WTC11 (cell line): ENCODE measurements around the gene STKLD1. TPM values are rescaled to one million over a fixed set of nuclear protein-coding genes. Genes with fewer than 3 reads are reported as not detected.

Source experiments
- ATAC-seq: fragments of 200-7000 bp; cut with Tn5 transposase; 2 replicates; pipeline ENCODE4 v1.10.0; 2021; ENCODE audit warnings: mild to moderate bottlenecking, moderate library complexity
- CTCF ChIA-PET: fragments of 300-600 bp; sonication (Branson Sonifier 250); formaldehyde crosslinking; loops from one replicate; lab custom pipeline; 2021; ENCODE audit warnings: antibody characterized with exemption; lab: Charles Lee
- POLR2A ChIA-PET: fragments of 350-600 bp; sonication (Branson Sonifier 250); formaldehyde crosslinking; loops from one replicate; lab custom pipeline; 2021; ENCODE audit warnings: antibody characterized with exemption; lab: Charles Lee
- DNase-seq: peaks from one replicate; pipeline ENCODE4 v3.0.0; 2021; ENCODE audit warnings: low spot score
- H3K27ac Mint-ChIP-seq: 2 replicates; pipeline ENCODE4 v1.8.0; 2021; ENCODE audit warnings: mixed read lengths
- H3K27me3 Mint-ChIP-seq: 2 replicates; pipeline ENCODE4 v1.8.0; 2021; ENCODE audit warnings: low read depth, mild to moderate bottlenecking, moderate library complexity, mixed read lengths
- H3K36me3 Mint-ChIP-seq: 2 replicates; pipeline ENCODE4 v1.8.0; 2021; ENCODE audit warnings: mixed read lengths
- H3K4me1 Mint-ChIP-seq: 2 replicates; pipeline ENCODE4 v1.8.0; 2022; ENCODE audit warnings: mixed read lengths
- H3K4me3 Mint-ChIP-seq: 2 replicates; pipeline ENCODE4 v1.8.0; 2021; ENCODE audit warnings: mild to moderate bottlenecking, moderate library complexity, mixed read lengths
- H3K9me3 Mint-ChIP-seq: 2 replicates; pipeline ENCODE4 v1.8.0; 2021; ENCODE audit warnings: mixed read lengths
- ARID4B ChIP-seq: sonication (generic); formaldehyde crosslinking; IDR thresholded peaks from 2 replicates; pipeline ENCODE4 v1.8.0; 2023; ENCODE audit warnings: missing genetic modification reagents, mild to moderate bottlenecking, borderline replicate concordance
- ERG ChIP-seq: fragments of 250-450 bp; sonication (Bioruptor Pico); IDR thresholded peaks from 2 replicates; pipeline ENCODE4 v1.8.0; 2021; ENCODE audit warnings: mild to moderate bottlenecking
- ESRRA ChIP-seq: sonication (generic); formaldehyde crosslinking; IDR thresholded peaks from 2 replicates; pipeline ENCODE4 v1.8.1; 2022; ENCODE audit warnings: mild to moderate bottlenecking, missing genetic modification reagents, borderline replicate concordance
- ETV6 ChIP-seq: sonication (generic); formaldehyde crosslinking; IDR thresholded peaks from 2 replicates; pipeline ENCODE4 v1.8.1; 2022; ENCODE audit warnings: mild to moderate bottlenecking, missing genetic modification reagents
- SMAD3 ChIP-seq: sonication (generic); formaldehyde crosslinking; IDR thresholded peaks from 2 replicates; pipeline ENCODE4 v1.8.0; 2022; ENCODE audit warnings: missing genetic modification reagents, mild to moderate bottlenecking, borderline replicate concordance
- SOX15 ChIP-seq: fragments of 250-450 bp; sonication (Bioruptor Pico); IDR thresholded peaks from 2 replicates; pipeline ENCODE4 v1.9.0; 2021; ENCODE audit warnings: mild to moderate bottlenecking
- TEAD4 ChIP-seq: sonication (generic); formaldehyde crosslinking; IDR thresholded peaks from 2 replicates; pipeline ENCODE4 v1.8.0; 2022; ENCODE audit warnings: mild to moderate bottlenecking, missing genetic modification reagents
- ZNF396 ChIP-seq: fragments of 250-450 bp; sonication (Bioruptor Pico); IDR thresholded peaks from 2 replicates; pipeline ENCODE4 v1.8.0; 2021; ENCODE audit warnings: mild to moderate bottlenecking, moderate library complexity, borderline replicate concordance
- ZNF416 ChIP-seq: fragments of 250-450 bp; sonication (Bioruptor Pico); IDR thresholded peaks from 2 replicates; pipeline ENCODE4 v1.9.0; 2021; ENCODE audit warnings: mild to moderate bottlenecking, inconsistent platforms
- total RNA-seq: library from RNA; stranded (reverse); gene quantifications from 3 replicates; pipeline ENCODE4 v1.2.3, GENCODE V29; 2021
- TF ChIP-seq, protein P1 (sequence below): sonication (generic); formaldehyde crosslinking; IDR thresholded peaks from 2 replicates; pipeline ENCODE4 v1.8.0; 2023; ENCODE audit warnings: mild to moderate bottlenecking, missing genetic modification reagents
- TF ChIP-seq, protein P2 (sequence below): fragments of 250-450 bp; sonication (Bioruptor Pico); IDR thresholded peaks from 2 replicates; pipeline ENCODE4 v1.9.0; 2021; ENCODE audit warnings: mild to moderate bottlenecking
- TF ChIP-seq, protein P3 (sequence below): fragments of 250-450 bp; sonication (Bioruptor Pico); conservative IDR thresholded peaks from 2 replicates; pipeline ENCODE4 v1.9.0; 2021; ENCODE audit warnings: mild to moderate bottlenecking

The STKLD1 gene
- total RNA-seq, 1 experiment from 2014 or later: 0.98 TPM

DNA sequence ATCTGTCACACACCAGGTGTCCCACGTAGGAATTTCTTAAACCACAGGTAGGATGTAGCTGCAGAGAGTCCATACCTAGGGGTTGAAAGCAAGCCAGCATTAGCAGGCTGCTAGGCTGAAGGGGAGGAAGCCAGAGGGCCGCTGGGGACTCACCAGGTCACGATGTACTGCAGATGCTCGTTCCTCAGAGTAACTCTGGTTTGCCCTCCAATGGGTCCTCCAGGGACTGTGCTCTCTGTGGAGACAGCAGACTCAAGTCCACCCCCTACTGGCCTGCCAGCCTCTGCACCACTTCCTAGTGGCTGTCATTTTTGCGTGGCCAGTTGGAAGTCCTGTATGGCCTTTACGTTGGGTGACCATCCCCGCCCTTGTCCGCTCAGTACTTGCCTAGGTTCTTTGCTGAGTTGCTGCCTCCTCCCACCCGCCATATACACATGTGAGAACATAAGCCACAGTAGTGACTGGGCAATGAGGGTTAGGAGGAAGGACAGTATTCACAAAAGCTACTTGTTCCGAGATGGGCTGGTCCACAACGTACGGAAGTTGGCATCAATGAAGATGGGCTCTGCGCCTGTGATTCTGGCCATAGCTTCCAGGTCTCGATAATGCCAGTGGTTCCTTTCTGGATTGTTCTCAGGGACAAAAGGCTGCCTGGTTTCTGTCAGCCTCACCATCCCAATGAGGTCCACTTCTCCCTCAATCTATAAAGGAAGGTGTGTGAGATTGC is 24.1 kb upstream of the STKLD1 start (continued):
- TF ChIP-seq ZNF396 (CRISPR knock-in tag) (no peak), TEAD4 (CRISPR knock-in tag) (no peak), ZNF416 (CRISPR knock-in tag) (peak; percentile 59), ETV6 (CRISPR knock-in tag) (0 out of 2 replicates have a peak, but pooled peaks have one; percentile 26), SOX15 (no peak)
- TF ChIP-seq, protein P1, sequence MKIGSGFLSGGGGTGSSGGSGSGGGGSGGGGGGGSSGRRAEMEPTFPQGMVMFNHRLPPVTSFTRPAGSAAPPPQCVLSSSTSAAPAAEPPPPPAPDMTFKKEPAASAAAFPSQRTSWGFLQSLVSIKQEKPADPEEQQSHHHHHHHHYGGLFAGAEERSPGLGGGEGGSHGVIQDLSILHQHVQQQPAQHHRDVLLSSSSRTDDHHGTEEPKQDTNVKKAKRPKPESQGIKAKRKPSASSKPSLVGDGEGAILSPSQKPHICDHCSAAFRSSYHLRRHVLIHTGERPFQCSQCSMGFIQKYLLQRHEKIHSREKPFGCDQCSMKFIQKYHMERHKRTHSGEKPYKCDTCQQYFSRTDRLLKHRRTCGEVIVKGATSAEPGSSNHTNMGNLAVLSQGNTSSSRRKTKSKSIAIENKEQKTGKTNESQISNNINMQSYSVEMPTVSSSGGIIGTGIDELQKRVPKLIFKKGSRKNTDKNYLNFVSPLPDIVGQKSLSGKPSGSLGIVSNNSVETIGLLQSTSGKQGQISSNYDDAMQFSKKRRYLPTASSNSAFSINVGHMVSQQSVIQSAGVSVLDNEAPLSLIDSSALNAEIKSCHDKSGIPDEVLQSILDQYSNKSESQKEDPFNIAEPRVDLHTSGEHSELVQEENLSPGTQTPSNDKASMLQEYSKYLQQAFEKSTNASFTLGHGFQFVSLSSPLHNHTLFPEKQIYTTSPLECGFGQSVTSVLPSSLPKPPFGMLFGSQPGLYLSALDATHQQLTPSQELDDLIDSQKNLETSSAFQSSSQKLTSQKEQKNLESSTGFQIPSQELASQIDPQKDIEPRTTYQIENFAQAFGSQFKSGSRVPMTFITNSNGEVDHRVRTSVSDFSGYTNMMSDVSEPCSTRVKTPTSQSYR: 0 out of 2 replicates have a peak, but pooled peaks have one; percentile 43
- TF ChIP-seq, protein P2, sequence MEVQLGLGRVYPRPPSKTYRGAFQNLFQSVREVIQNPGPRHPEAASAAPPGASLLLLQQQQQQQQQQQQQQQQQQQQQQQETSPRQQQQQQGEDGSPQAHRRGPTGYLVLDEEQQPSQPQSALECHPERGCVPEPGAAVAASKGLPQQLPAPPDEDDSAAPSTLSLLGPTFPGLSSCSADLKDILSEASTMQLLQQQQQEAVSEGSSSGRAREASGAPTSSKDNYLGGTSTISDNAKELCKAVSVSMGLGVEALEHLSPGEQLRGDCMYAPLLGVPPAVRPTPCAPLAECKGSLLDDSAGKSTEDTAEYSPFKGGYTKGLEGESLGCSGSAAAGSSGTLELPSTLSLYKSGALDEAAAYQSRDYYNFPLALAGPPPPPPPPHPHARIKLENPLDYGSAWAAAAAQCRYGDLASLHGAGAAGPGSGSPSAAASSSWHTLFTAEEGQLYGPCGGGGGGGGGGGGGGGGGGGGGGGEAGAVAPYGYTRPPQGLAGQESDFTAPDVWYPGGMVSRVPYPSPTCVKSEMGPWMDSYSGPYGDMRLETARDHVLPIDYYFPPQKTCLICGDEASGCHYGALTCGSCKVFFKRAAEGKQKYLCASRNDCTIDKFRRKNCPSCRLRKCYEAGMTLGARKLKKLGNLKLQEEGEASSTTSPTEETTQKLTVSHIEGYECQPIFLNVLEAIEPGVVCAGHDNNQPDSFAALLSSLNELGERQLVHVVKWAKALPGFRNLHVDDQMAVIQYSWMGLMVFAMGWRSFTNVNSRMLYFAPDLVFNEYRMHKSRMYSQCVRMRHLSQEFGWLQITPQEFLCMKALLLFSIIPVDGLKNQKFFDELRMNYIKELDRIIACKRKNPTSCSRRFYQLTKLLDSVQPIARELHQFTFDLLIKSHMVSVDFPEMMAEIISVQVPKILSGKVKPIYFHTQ (CRISPR knock-in tag): peak; percentile 38

DNA sequence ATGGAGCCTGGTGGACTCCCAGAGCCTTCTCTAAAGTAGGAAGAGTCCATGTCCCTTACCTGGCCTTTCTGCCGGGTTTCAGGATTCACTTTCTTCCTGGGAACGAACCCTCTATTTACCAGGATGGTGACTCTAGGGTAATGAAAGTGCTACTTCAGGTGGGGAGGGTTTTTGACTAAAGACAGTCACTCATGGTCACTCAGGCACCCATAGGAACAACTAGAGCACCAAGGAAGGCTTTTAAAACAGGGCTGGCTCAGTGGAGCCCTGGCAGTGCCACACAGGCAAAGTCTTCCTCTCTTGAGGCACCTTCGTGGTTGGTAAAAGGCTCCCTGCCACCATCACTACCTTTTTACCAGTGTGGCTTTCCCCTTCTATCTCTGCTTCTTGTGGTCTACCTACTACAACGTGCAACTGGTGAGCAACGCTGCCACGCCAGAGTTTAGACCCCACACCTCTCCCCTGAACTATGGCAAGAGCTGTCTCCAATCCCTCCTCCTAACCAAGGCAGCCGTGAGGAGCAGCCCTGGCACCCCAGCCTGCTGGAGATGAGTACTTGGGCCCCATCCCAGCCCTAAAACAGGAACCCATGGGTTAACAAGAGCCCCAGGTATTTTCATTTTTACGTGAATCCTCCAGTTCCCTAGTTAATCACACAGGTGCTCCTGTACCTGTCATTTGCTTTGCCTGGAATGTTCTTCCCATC is 23.4 kb upstream of the STKLD1 start:
- ATAC-seq: no peak
- H3K27ac Mint-ChIP-seq: peak overlapping the region; percentile 32
- TF ChIP-seq ERG (CRISPR knock-in tag) (peak; percentile 64; the same call in 1 of the 2 replicates), SMAD3 (CRISPR knock-in tag) (0 out of 2 replicates have a peak, but pooled peaks have one; percentile 24), ESRRA (no peak)
- TF ChIP-seq, protein P3, sequence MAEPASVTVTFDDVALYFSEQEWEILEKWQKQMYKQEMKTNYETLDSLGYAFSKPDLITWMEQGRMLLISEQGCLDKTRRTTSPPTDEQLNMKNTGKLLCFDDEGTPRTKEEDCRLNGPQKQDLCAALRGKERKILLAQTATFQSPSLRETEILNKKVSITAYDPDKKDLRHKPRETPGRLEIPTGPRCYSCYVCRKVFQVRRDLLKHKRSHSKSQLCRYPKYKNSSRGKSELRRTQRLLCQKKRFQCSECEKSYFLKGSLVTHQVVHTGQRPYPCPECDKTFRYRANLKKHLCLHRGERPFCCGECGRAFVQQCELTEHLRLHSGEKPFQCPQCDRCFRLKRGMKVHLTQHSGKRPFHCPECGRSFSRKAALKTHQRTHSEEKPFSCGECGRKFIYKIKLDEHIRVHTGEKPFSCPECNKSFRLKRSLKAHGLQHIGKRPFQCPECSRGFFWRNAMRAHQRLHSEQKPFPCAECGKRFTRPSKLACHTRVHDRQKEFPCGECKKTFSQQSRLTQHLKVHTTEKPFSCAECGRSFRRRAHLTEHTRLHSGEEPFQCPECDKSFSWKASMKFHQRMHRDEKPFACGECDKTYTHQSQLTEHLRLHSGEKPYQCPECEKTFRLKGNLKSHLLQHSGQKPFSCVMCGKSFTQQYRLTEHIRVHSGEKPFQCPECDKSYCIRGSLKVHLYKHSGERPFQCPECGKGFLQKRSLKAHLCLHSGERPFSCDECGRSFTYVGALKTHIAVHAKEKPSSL (CRISPR knock-in tag): peak; percentile 56; the same call in 1 of the 2 replicates
- TF ChIP-seq, all 79 proteins: peak for 3
- H3K36me3 Mint-ChIP-seq: peaks cover 49% of the 10 kb centered on the region
- H3K27me3 Mint-ChIP-seq: no peaks in the 10 kb centered on the region; the same call in 1 of the 2 replicates
- H3K4me3 Mint-ChIP-seq: no peak overlapping the region
- H3K9me3 Mint-ChIP-seq: no peaks in the 10 kb centered on the region
- ChIA-PET CTCF (interaction anchor here (7.9 kb wide), 1 partner anchor 10 kb away, joined by 74 read pairs; no protein-coding TSS in a partner anchor), POLR2A (interaction anchor here (1.9 kb wide), 1 partner anchor 11 kb away, joined by 6 read pairs; no protein-coding TSS in a partner anchor)
- peaks cover 30% of the 10 kb centered on the region for H3K4me1 Mint-ChIP-seq
- no peak for DNase-seq

- peaks cover 47% of the 10 kb centered on the region for H3K36me3 Mint-ChIP-seq
- ATAC-seq: no peak
- peaks cover 32% of the 10 kb centered on the region for H3K4me1 Mint-ChIP-seq
- POLR2A ChIA-PET: interaction anchor here (0.7 to 1.9 kb wide), 2 partner anchors 10 to 11 kb away, joined by 3 to 6 read pairs; no protein-coding TSS in a partner anchor
- H3K9me3 Mint-ChIP-seq: no peaks in the 10 kb centered on the region
- H3K27ac Mint-ChIP-seq: no peak overlapping the region; the same call in 1 of the 2 replicates
- CTCF ChIA-PET: interaction anchor here (7.9 kb wide), 1 partner anchor 11 kb away, joined by 74 read pairs; no protein-coding TSS in a partner anchor
- DNase-seq: no peak
- H3K4me3 Mint-ChIP-seq: no peak overlapping the region
- H3K27me3 Mint-ChIP-seq: no peaks in the 10 kb centered on the region; the same call in 1 of the 2 replicates
- TF ChIP-seq, protein P2 (CRISPR knock-in tag): peak; percentile 67; the same call in 1 of the 2 replicates
- TF ChIP-seq ARID4B: no peak
Observed at GRCh38 chr9:133353548-133353947, 22.6 kb upstream of the STKLD1 start.
